AG08395 (cell line): ENCODE results near the gene UTP25.
A peak's percentile ranks its signal among the peaks of the same experiment; 100 is the strongest.

Experiments used
- DNase-seq: peaks from one replicate; pipeline ENCODE4 v3.0.0; 2012; ENCODE audit warnings: mixed read lengths, low spot score

UTP25 gene

DNA sequence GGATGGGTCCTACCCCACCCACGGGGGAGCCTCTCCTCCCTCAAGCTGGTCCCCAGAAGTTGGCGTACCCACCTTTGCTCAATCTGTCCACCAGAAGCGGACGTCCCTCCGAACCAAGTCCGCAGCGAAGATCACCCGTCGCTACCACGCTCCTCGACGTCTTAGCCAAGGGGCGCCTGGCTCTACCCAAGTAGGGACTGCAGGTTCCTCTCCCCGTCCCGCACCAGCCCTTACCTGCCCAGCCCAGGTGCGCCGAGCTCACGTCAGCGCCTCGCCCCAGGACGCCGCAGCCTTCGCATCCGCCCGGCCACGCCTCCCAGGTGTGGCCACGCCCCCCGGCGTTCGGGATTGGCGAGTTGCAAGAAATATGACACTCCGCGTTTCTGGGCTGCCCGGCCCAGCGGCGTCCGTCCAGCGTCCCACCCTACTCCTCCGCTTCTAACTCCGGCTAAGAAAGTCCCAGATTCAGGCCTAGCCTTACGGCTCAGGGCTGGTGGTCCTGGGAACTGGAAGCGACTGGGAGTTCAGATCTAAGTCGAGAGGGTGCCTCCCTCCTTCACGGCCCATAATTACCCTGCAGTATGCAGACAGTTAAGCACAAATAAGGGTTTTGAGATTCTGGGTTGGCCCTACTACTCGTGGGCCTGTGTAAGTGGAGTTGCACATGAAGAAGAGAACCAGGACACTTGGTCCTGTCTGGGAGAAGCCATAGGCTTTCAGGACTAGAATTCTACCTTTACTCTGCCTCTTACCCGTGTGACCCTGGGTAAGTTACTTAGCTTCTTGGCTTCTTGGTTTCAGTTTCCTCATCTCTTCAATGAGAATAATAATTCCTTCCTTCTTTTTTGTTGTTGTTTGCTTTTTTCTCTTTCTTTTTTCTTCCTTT, 21.7 kb upstream of the UTP25 start, which contains the start of gene IRF6:
IRF6 (minus strand) TSS at position 268 of the 886 bp plus-strand sequence. CDS start 4,729 bp downstream, outside the sequence.
- peak; percentile 65 for DNase-seq

DNA sequence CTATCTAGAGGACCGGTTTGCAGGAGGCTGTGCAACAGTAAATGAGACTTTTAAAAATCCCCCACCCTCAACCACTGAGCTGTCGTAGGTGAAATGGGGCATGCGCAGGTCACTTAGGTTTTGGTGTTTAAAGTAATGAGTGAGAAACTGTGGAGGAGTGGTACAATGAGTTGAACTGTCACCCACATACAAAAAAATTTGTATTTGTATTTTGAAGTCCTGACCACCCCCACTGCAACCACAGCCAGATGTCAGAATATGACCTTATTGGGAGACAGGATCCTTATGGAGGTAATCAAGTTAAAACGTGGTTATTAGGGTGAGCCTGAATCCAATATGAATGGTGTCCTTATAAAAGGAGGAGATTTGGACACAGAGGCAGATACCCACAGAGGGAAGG, 20.3 kb upstream of the UTP25 start:
- no peak for DNase-seq

DNA sequence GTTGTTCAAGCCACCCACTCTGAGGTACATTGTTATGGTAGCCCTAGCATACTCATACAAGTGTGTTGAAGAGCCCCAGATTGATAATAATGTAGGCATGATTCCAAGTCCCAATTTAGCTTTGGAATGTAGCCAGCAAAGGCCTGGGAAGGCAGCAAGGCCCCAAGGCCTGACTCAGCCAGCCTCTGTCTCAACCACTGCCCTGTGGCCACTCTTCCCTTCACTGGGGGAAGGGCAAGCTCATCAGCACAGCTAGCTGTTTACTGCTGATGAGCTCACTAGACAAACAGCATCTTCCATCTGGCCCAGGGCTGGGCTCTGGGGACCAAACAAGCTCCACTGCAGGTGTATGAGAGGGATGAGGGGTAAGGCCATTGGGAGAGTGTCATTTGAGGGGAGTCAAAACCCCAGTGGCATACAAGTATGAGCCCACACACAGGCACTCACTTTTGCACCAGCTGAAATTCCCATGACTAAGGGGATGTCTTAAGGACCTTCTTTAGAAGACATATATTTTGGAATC, 19.7 kb upstream of the UTP25 start:
- DNase-seq = peak; percentile 95

- no peak for DNase-seq
Measured at GRCh38 chr1:209809611-209810010, 18.2 kb upstream of the UTP25 start.

DNA sequence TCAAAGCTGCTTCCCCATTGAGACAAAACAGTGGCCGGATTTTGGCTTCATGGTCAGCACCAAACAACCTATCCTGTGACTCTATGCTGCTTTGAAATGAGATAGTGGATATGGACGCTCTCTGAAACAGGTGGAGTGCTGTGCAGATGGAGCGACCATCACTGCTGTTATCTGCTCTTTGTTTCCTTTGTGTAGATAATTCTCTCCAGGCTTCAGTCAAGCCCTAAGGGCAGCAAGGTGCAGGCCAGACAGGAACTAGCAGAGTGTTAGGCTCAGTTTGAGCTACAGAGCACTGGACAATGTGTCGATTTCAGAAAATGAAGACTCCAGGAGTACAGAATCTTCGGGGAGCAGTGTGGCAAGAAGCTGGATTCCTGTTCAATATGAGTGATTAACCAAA, 17.0 kb upstream of the UTP25 start:
- no peak for DNase-seq

GRCh38 chr1:209813902-209814301, 13.9 kb upstream of the UTP25 start:
- DNase-seq = no peak

GRCh38 chr1:209815490-209815889, 12.3 kb upstream of the UTP25 start:
- DNase-seq = no peak

DNA sequence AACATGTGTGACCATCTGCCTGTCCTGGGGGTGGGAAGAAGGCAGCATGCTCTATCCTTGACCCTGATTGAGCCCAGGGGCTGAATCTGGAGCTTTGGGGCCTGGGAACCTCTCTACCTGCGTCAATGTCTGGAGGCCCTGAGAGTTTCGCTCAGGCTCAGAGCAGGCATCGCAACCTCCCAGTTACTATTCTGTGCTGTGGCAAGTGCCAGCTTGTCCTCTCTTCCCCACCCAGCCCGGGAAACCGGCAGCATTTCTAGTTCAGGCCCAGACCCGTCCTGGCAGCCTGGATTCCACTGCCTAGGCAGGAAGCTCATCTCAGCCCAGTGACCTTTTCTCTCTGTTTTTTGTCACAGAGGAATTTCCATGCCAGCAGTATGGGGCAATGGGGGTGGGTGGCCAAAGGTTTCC, 11.8 kb upstream of the UTP25 start:
- DNase-seq = no peak

DNA sequence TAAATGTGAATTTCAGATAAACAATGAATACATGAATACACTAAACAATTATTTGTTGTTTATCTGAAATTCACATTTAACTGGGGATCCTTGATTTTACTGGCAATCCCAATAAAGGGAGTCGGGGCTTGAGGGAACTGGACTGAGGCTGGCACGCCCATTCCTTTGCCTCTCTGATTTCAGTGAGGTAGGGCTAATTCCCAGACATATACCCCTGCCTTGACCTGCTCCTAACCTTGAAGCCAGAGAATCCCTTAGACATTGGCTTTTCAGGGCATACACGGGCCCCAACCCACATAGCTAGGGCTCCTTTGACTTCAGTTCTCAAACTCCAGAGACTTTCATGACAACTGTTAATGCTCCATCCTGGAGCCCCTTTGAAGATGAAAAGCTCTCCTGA, 10.8 kb upstream of the UTP25 start:
- DNase-seq = no peak

DNA sequence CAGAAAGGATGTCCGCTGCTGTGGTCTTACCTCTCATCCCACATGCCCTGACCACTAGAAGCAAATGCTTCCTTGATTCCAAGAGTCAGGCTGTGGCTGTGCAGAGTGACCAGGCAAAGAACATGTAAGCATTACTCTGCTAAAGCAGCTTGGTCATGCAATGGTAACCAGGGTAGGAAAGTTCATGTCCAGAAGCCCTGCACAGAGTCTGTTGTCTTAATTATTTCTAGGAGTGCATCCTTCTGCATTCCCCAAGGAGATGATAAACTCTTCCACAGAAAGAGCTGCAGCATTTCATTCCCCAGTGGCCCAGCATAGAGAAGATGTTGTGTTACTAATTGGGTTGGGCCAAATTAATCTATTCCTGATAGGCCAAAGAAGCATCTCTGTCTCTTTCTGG, 10.1 kb upstream of the UTP25 start:
- DNase-seq = no peak

DNA sequence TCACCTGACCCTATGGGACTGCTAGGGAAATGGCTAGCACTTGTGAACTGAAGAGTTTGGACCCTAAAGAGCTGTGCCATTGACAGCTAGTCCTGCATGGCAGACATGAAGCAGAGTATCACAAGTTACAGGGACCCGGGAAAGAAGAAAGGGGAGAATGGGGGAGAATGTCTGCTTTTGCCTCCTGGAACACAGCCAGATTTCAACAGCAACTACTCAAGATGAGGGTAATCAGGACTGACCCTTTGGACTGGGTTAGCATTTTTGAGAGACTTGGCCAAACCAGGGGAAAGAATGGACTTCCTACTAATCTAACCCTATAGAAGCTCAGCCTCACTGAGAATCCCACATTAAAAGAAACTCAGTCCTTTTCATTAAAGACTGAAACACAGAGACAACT, 8.7 kb upstream of the UTP25 start:
- DNase-seq = no peak

DNA sequence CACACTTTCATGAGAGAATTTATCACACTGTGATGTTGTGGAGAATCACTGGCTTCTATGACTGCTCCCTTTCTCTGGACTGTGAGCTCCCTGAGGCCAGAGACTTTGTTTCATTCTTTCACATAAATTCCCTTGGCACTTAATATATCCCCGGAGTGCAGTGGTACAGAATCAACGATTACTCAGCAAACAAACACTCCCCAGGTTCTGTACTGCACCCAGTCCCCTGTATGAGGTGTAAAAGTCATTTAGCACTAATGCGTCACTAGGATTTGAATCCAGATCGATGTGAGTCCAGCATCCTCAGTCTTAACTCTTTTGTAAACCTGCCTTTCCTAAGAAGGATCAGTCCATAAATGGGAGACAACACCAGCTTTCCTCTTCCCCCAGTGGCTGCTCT, 6.8 kb upstream of the UTP25 start:
- DNase-seq = no peak

DNA sequence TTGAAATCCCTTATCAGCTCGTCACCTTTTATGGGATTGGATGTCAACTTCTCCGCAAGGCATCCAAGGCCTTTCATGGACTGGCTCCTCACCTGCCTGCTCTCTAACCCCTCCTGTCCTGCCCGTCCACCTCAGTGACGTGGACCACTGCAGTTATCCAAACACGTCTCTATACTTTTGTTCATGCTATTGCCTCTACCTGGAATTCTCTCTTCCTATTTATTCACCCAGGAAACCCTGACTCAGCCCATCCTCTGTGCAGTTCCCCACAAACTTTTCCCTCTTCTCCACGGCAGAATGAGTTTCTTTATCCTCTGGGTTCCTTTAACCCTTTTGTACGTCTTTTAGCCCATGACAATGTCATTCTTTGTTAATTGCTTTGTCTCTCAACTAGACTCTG, 5.1 kb upstream of the UTP25 start:
- DNase-seq = no peak

- DNase-seq = peak; percentile 60
Measured at GRCh38 chr1:209823143-209824041, 4.4 kb upstream of the UTP25 start.

DNA sequence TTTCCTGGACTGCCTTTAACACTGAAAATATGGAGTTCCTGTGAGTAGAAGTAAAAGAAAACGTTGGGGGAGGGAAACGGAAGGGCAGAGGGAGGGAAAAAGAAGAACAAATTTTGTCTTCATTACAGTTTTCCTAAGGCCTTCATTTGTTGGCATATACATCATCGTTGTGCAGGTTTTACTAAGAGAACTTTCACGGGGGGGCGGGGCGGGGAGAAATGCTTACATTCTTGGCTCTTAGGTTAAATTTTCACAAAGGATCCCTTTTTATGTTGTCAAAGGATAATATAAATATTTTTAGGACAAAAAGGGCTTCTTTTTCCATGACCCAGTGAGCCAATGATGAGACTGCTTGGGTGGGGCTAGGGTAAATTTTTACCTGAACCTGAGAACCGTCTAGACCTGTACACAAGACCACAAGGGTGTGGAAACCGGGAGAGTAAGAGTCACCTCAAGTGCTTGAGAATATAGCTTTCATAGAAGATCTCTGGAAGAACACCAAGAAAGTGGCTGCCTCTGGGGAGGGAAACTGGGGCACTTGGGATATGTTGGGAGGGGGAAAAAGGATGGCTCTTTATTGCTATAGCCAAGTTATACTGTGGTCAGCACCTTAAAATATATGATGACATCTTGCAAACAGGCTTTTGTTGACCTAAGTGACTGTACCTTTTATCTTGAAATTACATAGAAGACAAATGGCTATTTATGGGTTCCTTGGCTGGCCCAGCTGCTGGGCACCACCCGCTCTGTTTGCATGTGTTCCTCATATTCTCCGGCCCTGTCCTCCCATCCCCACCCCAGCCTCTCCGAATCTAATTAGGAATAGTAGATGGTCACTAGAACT, 2.0 kb upstream of the UTP25 start:
- no peak for DNase-seq

DNA sequence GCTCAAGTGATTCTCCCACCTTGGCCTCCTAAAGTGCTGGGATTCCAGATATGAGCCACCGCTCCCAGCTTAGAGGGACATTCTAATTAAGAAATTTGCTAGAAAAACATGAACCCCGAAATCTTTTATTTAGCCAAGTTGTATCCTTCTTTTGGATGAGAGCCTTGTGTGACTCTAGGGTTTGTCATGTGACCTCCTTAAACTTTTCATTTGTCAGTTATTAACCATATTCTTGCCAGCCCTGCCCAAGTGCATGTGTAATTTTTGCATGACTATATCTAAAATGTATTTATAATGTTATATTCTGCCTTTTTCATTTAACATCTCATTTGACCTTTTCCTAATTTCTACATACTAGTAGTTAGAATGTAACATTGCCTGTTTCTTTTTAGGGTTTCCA, 1.9 kb downstream of the UTP25 start:
- no peak for DNase-seq

DNA sequence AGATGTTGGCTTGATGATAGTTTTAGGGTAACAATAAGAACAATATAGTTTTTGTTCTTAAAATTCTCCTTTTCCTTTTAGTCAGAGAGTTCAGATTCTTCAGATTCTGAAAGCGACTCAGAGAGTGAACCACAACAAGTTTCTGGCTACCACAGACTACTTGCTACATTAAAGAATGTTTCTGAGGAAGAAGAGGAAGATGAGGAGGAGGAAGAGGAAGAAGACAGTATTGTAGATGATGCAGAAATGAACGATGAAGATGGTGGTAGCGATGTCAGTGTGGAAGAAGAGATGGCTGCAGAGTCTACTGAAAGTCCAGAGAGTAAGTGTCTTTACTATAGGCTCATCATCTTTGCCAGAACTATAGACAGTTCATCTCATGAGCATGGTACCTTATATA, 3.0 kb downstream of the UTP25 start:
- no peak for DNase-seq

DNA sequence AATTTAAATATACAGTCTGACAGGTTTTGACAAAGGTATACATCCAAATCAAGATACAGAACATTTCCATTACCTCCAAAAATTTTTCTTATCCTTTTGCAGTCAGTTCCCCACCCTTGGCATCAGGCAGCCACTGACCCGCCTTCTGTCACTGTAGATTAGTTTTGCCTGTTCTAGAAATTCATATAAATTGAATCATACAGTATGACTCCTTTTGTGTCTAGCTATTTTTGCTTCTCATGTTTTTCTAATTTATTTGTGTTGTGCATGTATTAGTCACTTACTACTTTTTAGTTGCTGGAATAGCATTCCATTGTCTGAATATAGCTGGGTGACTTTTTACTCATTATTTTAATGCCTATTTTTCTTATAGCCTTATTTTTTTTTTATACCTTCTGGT, 3.8 kb downstream of the UTP25 start:
- DNase-seq = peak; percentile 57

- DNase-seq = no peak
Measured at GRCh38 chr1:209835782-209836298, 8.1 kb downstream of the UTP25 start.

DNA sequence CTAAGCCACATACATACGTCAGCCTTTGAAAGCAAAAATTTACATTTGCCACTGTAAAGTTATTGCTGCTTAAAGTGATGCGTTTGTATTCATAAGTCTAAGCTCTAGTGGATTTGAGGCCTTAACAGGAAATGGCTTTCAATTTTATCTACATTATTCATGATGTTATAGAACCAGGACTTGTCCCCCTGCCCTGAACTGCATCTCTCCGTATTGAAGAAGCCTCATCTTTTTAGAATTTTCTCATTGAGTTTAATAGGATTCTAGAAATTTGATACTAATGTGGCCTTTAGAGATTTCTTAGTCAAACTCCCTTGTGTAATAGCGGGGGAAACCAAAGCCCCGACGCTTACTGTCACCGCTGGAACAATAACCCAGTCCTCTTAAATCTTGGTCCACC, 9.9 kb downstream of the UTP25 start:
- DNase-seq = no peak

DNA sequence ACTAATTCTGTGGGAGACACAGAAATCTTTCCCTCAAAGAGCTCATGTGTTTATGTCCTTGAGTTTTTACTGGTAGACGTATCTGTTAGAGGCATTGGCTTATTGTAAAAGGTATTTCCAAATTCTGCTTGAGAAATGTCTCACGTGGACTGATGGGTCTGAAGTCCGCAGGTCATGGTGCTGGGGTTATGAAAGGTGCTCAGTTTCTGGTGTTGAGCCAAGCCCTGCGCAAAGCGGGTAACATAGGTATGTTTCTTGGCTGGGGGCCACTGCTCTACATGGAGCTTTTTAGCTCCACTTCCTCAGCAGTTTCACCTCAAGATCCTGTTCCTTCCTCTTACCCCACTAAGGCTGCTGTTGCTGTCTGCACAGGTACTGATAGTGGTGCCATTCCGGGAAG, 10.8 kb downstream of the UTP25 start:
- no peak for DNase-seq
